Gastroesophageal sphincter (tissue), 3 donors: Measurements from ENCODE around the gene BCL2A1.

Experiments
- CTCF ChIP-seq, 4 experiments: fragments of 200-600 bp in 2 of 4; fragments of 450-650 bp in 2 of 4; sonication (generic) in 1 of 4; IDR thresholded peaks; one replicate each; pipeline ENCODE4 v1.5.1; 2017 to 2019; ENCODE audit warnings: antibody characterized with exemption in 4 of 4, mild to moderate bottlenecking in 2 of 4, moderate library complexity in 2 of 4
- EP300 ChIP-seq: sonication (generic); formaldehyde crosslinking; IDR thresholded peaks from one replicate; pipeline ENCODE4 v1.6.1; 2017; ENCODE audit warnings: antibody characterized with exemption, mild to moderate bottlenecking
- POLR2A ChIP-seq, 2 donors: fragments of 450-650 bp; IDR thresholded peaks; one replicate each; pipeline ENCODE4 v1.6.1; 2017; ENCODE audit warnings: antibody characterized with exemption in 2 of 2, mild to moderate bottlenecking in 2 of 2, moderate library complexity in 1 of 2

GRCh38 chr15:79938143-79938542, 32.9 kb downstream of the BCL2A1 start:
- no peak for TF ChIP-seq POLR2A (IDR thresholded peaks at IDR 0.05)
- TF ChIP-seq CTCF (IDR thresholded peaks at IDR 0.05): no peak
- no peak for TF ChIP-seq EP300
